Stimulated activated naive CD8-positive, alpha-beta T cell treated with anti-CD3 and anti-CD28 coated beads, Interleukin-15, Interleukin-2, amounts not matched to agents 100 ng/mL and 50 ng/mL, for 24 hours (primary cell): ENCODE data around the gene LYVE1.
A peak's percentile ranks its signal among the peaks of the same experiment; 100 is the strongest.

Experiments
- H3K27ac Mint-ChIP-seq: one replicate; pipeline ENCODE4 v1.8.0; 2021; ENCODE audit warnings: mild to moderate bottlenecking, mixed read lengths
- H3K27me3 Mint-ChIP-seq: one replicate; pipeline ENCODE4 v1.8.0; 2021; ENCODE audit warnings: mixed read lengths
- H3K36me3 Mint-ChIP-seq: one replicate; pipeline ENCODE4 v1.8.0; 2021; ENCODE audit warnings: low read depth, mixed read lengths
- H3K4me1 Mint-ChIP-seq: one replicate; pipeline ENCODE4 v1.8.0; 2021; ENCODE audit warnings: low read depth, mixed read lengths
- H3K4me3 Mint-ChIP-seq: one replicate; pipeline ENCODE4 v1.8.0; 2021; ENCODE audit warnings: mild to moderate bottlenecking, mixed read lengths
- H3K9me3 Mint-ChIP-seq: one replicate; pipeline ENCODE4 v1.8.0; 2021; ENCODE audit warnings: mixed read lengths

LYVE1 gene

GRCh38 chr11:10529279-10529678 is 39.2 kb downstream of the LYVE1 start:
- Mint-ChIP-seq H3K27ac (no peak overlapping the region), H3K27me3 (no peaks in the 10 kb centered on the region), H3K9me3 (no peaks in the 10 kb centered on the region), H3K36me3 (peaks cover 59% of the 10 kb centered on the region), H3K4me1 (peaks cover 20% of the 10 kb centered on the region), H3K4me3 (no peak overlapping the region)

- Mint-ChIP-seq H3K9me3 (no peaks in the 10 kb centered on the region), H3K27ac (no peak overlapping the region), H3K4me1 (peaks cover 20% of the 10 kb centered on the region), H3K36me3 (peaks cover 59% of the 10 kb centered on the region), H3K4me3 (no peak overlapping the region), H3K27me3 (no peaks in the 10 kb centered on the region)
Observed at GRCh38 chr11:10528121-10528520, 40.3 kb downstream of the LYVE1 start.

- Mint-ChIP-seq H3K4me1 (peaks cover 20% of the 10 kb centered on the region), H3K9me3 (no peaks in the 10 kb centered on the region), H3K27ac (peak overlapping the region; percentile 66), H3K36me3 (peaks cover 56% of the 10 kb centered on the region), H3K4me3 (peak overlapping the region; percentile 22), H3K27me3 (no peaks in the 10 kb centered on the region)
Observed at GRCh38 chr11:10526974-10527918, 41.2 kb downstream of the LYVE1 start.

GRCh38 chr11:10524471-10524870 is 44.0 kb downstream of the LYVE1 start:
- no peaks in the 10 kb centered on the region for H3K27me3 Mint-ChIP-seq
- peaks cover 63% of the 10 kb centered on the region for H3K36me3 Mint-ChIP-seq
- H3K4me3 Mint-ChIP-seq, result no peak overlapping the region
- no peaks in the 10 kb centered on the region for H3K9me3 Mint-ChIP-seq
- H3K27ac Mint-ChIP-seq, result no peak overlapping the region
- peaks cover 20% of the 10 kb centered on the region for H3K4me1 Mint-ChIP-seq

- Mint-ChIP-seq H3K9me3 (no peaks in the 10 kb centered on the region), H3K27ac (no peak overlapping the region), H3K4me3 (no peak overlapping the region), H3K4me1 (peaks cover 20% of the 10 kb centered on the region), H3K36me3 (peaks cover 57% of the 10 kb centered on the region), H3K27me3 (no peaks in the 10 kb centered on the region)
Observed at GRCh38 chr11:10522921-10523320, 45.5 kb downstream of the LYVE1 start.

- H3K4me3 Mint-ChIP-seq, result no peak overlapping the region
- H3K27ac Mint-ChIP-seq, result peak overlapping the region; percentile 5
- H3K27me3 Mint-ChIP-seq, result no peaks in the 10 kb centered on the region
- no peaks in the 10 kb centered on the region for H3K9me3 Mint-ChIP-seq
- peaks cover 56% of the 10 kb centered on the region for H3K36me3 Mint-ChIP-seq
- H3K4me1 Mint-ChIP-seq, result peaks cover 15% of the 10 kb centered on the region
Observed at GRCh38 chr11:10522276-10522675, 46.2 kb downstream of the LYVE1 start.

GRCh38 chr11:10520562-10520961 is 47.9 kb downstream of the LYVE1 start:
- H3K27ac Mint-ChIP-seq, result no peak overlapping the region
- peaks cover 47% of the 10 kb centered on the region for H3K36me3 Mint-ChIP-seq
- H3K9me3 Mint-ChIP-seq, result no peaks in the 10 kb centered on the region

GRCh38 chr11:10519630-10520029 is 48.8 kb downstream of the LYVE1 start:
- H3K4me3 Mint-ChIP-seq, result no peak overlapping the region
- H3K9me3 Mint-ChIP-seq, result no peaks in the 10 kb centered on the region
- no peaks in the 10 kb centered on the region for H3K27me3 Mint-ChIP-seq
- H3K27ac Mint-ChIP-seq, result no peak overlapping the region
- H3K4me1 Mint-ChIP-seq, result no peaks in the 10 kb centered on the region
- peaks cover 44% of the 10 kb centered on the region for H3K36me3 Mint-ChIP-seq

More at GRCh38 chr11:10520562-10520961, 47.9 kb downstream of the LYVE1 start:
- Mint-ChIP-seq H3K4me1 (no peaks in the 10 kb centered on the region), H3K4me3 (no peak overlapping the region), H3K27me3 (no peaks in the 10 kb centered on the region)

- H3K9me3 Mint-ChIP-seq, result no peaks in the 10 kb centered on the region
- H3K4me3 Mint-ChIP-seq, result no peak overlapping the region
- peaks cover 3% of the 10 kb centered on the region for H3K4me1 Mint-ChIP-seq
- no peak overlapping the region for H3K27ac Mint-ChIP-seq
- peaks cover 44% of the 10 kb centered on the region for H3K36me3 Mint-ChIP-seq
- H3K27me3 Mint-ChIP-seq, result no peaks in the 10 kb centered on the region
Observed at GRCh38 chr11:10518891-10519290, 49.6 kb downstream of the LYVE1 start.

GRCh38 chr11:10518123-10518522 is 50.3 kb downstream of the LYVE1 start:
- Mint-ChIP-seq H3K9me3 (no peaks in the 10 kb centered on the region), H3K27ac (no peak overlapping the region), H3K27me3 (no peaks in the 10 kb centered on the region), H3K4me1 (peaks cover 5% of the 10 kb centered on the region), H3K4me3 (no peak overlapping the region), H3K36me3 (peaks cover 39% of the 10 kb centered on the region)

- Mint-ChIP-seq H3K27ac (no peak overlapping the region), H3K27me3 (no peaks in the 10 kb centered on the region), H3K4me3 (no peak overlapping the region), H3K36me3 (peaks cover 45% of the 10 kb centered on the region), H3K4me1 (peaks cover 14% of the 10 kb centered on the region), H3K9me3 (no peaks in the 10 kb centered on the region)
Observed at GRCh38 chr11:10515418-10515817, 53.0 kb downstream of the LYVE1 start.

- Mint-ChIP-seq H3K27me3 (no peaks in the 10 kb centered on the region), H3K9me3 (no peaks in the 10 kb centered on the region), H3K4me1 (peaks cover 14% of the 10 kb centered on the region), H3K4me3 (no peak overlapping the region), H3K27ac (peak overlapping the region; percentile 21), H3K36me3 (peaks cover 43% of the 10 kb centered on the region)
Observed at GRCh38 chr11:10514709-10515108, 53.8 kb downstream of the LYVE1 start.

- Mint-ChIP-seq H3K9me3 (no peaks in the 10 kb centered on the region), H3K36me3 (peaks cover 43% of the 10 kb centered on the region), H3K27ac (no peak overlapping the region), H3K4me1 (peaks cover 14% of the 10 kb centered on the region), H3K4me3 (no peak overlapping the region), H3K27me3 (no peaks in the 10 kb centered on the region)
Observed at GRCh38 chr11:10514202-10514601, 54.3 kb downstream of the LYVE1 start.

- H3K4me1 Mint-ChIP-seq, result peaks cover 14% of the 10 kb centered on the region
- peaks cover 39% of the 10 kb centered on the region for H3K36me3 Mint-ChIP-seq
- H3K9me3 Mint-ChIP-seq, result no peaks in the 10 kb centered on the region
- no peaks in the 10 kb centered on the region for H3K27me3 Mint-ChIP-seq
- no peak overlapping the region for H3K27ac Mint-ChIP-seq
- no peak overlapping the region for H3K4me3 Mint-ChIP-seq
Observed at GRCh38 chr11:10511181-10511621, 57.3 kb downstream of the LYVE1 start.
